GM12872 (cell line): ENCODE data around the gene C1R.

Experiments
- CTCF ChIP-seq: IDR thresholded peaks from 3 replicates; pipeline ENCODE4 v1.5.1; 2011; ENCODE audit warnings: low read depth, mild to moderate bottlenecking, low read length, moderate library complexity; ENCODE audit not compliant: insufficient read depth

C1R gene

GRCh38 chr12:7079826-7080125, 12.5 kb downstream of the C1R start:
- TF ChIP-seq CTCF = no peak

GRCh38 chr12:7078163-7078562, 14.1 kb downstream of the C1R start:
- TF ChIP-seq CTCF = peak; percentile 14; the same call in 1 of the 3 replicates

- no peak for TF ChIP-seq CTCF
Measured at GRCh38 chr12:7076493-7076892, 15.8 kb downstream of the C1R start.

DNA sequence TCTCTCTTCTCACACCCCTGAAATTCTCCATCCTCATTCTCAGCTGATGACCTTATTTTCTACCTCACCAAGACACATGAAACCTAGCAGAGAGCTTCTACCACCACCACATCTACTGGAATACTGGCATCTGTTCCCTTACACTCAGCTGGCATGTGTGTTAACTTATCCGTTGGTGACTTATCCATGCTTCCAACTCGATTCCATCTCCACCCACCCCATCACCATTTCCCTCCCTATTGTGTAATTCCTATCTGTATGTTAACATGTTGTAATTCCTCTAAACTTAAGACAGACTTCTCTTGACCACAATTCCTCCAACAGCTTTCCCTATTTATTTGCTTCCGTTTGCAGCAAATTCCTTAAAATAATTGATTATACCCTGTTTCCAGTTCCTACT, 16.3 kb downstream of the C1R start:
- no peak for TF ChIP-seq CTCF

DNA sequence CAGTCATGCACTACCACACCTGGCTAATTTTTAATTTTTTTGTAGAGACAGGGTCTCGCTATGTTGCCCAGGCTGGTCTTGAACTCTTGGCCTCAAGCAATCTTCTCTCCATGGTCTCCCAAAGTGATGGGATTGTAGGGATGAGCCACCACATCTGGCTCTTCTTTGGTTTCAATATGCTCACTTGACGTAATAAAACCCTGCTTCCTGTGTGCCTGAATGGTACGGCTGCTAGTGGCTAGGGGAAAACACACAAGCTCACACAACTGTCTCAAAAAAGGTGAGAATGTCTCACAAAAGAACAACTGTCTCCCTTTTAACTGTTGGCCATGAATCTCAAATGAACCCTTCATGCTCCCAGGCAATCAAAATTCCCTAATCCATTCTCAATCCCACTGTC, 16.7 kb downstream of the C1R start:
- TF ChIP-seq CTCF = no peak

GRCh38 chr12:7073946-7074345, 18.3 kb downstream of the C1R start:
- no peak for TF ChIP-seq CTCF

GRCh38 chr12:7072554-7072953, 19.7 kb downstream of the C1R start:
- TF ChIP-seq CTCF = no peak

DNA sequence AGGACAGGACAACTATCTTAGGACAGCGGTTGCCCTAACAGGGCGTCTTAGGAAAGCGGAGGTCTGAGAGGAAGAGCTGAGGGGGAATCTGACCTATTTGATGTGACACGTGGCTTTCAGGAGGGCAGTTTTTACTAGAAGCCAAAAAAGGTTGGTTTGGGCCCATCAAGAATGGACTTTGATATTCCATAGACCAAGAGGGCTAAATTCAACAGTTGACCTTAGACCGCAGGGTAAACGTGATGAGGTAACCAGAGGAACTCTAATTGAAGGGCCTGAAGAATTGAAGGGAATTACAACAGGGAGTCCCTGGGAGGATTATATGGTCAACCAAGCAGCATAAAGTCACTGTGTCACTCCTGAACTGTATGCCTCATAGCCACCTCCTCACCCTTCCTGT, 20.2 kb downstream of the C1R start:
- no peak for TF ChIP-seq CTCF
